ENCODE data around the gene RFPL2.

- no peak for TF ChIP-seq POLR2A (IDR thresholded peaks at IDR 0.05; ENCODE audit: low read depth, low read length)
- TF ChIP-seq SPI1 (IDR thresholded peaks at IDR 0.05; ENCODE audit: low read depth, low read length) = no peak
- no peak for TF ChIP-seq POLR2AphosphoS5 (IDR thresholded peaks at IDR 0.05; ENCODE audit: low read depth, low read length)
- no peak for TF ChIP-seq TAF1 (IDR thresholded peaks at IDR 0.05; ENCODE audit: low read depth, low read length)
- no peak for TF ChIP-seq POU2F2 (IDR thresholded peaks at IDR 0.05; ENCODE audit: low read depth, low read length)
- TF ChIP-seq PAX5 (IDR thresholded peaks at IDR 0.05; ENCODE audit: insufficient read depth, low read length, severe bottlenecking) = no peak
Measured at GRCh38 chr22:32208681-32209080, 3.8 kb upstream of the RFPL2 start.
